Testis (tissue), 3 donors: ENCODE results near the gene SCP2. TPM values are rescaled to one million over a fixed set of nuclear protein-coding genes. Genes with fewer than 3 reads are reported as not detected.

ENCODE experiments used
- DNase-seq: peaks from one replicate; pipeline ENCODE4 v3.0.0-alpha.2; 2019
- H3K27ac ChIP-seq, 2 donors: fragments of 200-600 bp; sonication (generic); one replicate each; pipeline ENCODE4 v1.5.1; 2019
- H3K27me3 ChIP-seq: fragments of 200-600 bp; sonication (generic); one replicate; pipeline ENCODE4 v1.5.1; 2019
- H3K36me3 ChIP-seq: fragments of 200-600 bp; sonication (generic); one replicate; pipeline ENCODE4 v1.5.1; 2017; ENCODE audit warnings: low read depth; ENCODE audit errors: missing control alignments
- H3K4me1 ChIP-seq: fragments of 200-600 bp; sonication (generic); one replicate; pipeline ENCODE4 v1.5.1; 2019
- H3K4me3 ChIP-seq, 2 donors: fragments of 200-600 bp; sonication (generic); one replicate each; pipeline ENCODE4 v1.5.1; 2017 to 2019
- H3K9me3 ChIP-seq: fragments of 200-600 bp; sonication (generic); one replicate; pipeline ENCODE4 v1.5.1; 2017
- POLR2A ChIP-seq: fragments of 450-650 bp; IDR thresholded peaks from one replicate; pipeline ENCODE4 v1.6.1; 2017; ENCODE audit warnings: antibody characterized with exemption, mild to moderate bottlenecking, moderate library complexity
- WGBS, 2 donors: methylation state at CpG; one replicate each; pipeline ENCODE4 v1.1.5; 2018; 5-methylcytosine and 5-hydroxymethylcytosine counted together
- intact Hi-C: fragments of 100-400 bp; cut with DNase I; formaldehyde crosslinking; loops from one replicate; pipeline ENCODE4 v1.15.1; 2023; ENCODE audit warnings: low total_unique reads
- polyA plus RNA-seq: library from polyadenylated mRNA; stranded (reverse); fragments of 350-450 nt; fragmentation: Illumina TruSeq; extraction: RNeasy Lipid Tissue Mini Kit (QIAGEN cat#74804); gene quantifications from one replicate; pipeline ENCODE4 v1.2.3, GENCODE V29; 2014; ENCODE audit warnings: low read depth, low replicate concordance; ENCODE audit not compliant: insufficient read depth
- total RNA-seq, 2 donors: library from RNA; depleted of rRNA; stranded (reverse); fragments of >200 nt; gene quantifications; one replicate each; pipeline ENCODE4 v1.2.3, GENCODE V29; 2016
- TF ChIP-seq, protein P1 (sequence below), 3 experiments: fragments of 450-650 bp in 2 of 3; fragments of 200-600 bp in 1 of 3; sonication (generic) in 1 of 3; IDR thresholded peaks; one replicate each; pipeline ENCODE4 v1.5.1; 2016 to 2019; ENCODE audit warnings: antibody characterized with exemption in 3 of 3, mild to moderate bottlenecking in 2 of 3, moderate library complexity in 1 of 3

Gene SCP2
- total and polyA plus RNA-seq, 3 donors from 2014 or later: 102 to 108 (median 103) TPM

DNA sequence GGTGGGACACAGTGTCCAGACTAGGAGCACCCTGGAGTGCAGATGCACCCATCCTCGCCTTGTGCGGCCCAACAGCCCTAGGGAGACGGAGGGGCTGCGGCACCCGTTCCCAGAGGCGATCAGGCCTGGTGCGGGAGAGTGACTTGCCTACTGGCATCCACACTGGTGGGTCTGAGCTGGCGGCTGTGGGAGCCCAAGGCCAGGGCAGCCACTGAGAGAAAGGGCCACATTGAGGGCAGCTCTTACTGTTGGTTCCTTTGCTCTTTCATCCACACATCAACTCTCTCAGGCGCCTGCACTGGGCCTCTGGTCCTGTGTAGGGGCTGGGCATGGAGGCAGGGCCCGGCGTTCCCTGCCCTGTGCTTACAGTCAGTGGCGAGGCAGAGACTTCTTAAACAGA is 143.5 kb downstream of the SCP2 start:
- DNase-seq: no peak
- no peaks in the 10 kb centered on the region for H3K27me3 ChIP-seq
- WGBS, 2 donors: 95 to 98% methylated on average over 10 to 12 of the region's 12 CpGs
- peaks cover 15% of the 10 kb centered on the region for H3K4me1 ChIP-seq
- intact Hi-C loops: no loop called here
- no peak overlapping the region for H3K4me3 ChIP-seq
- H3K27ac ChIP-seq: no peak overlapping the region
- no peaks in the 10 kb centered on the region for H3K36me3 ChIP-seq
- H3K9me3 ChIP-seq: no peaks in the 10 kb centered on the region
- no peak for TF ChIP-seq POLR2A
- TF ChIP-seq, protein P1, sequence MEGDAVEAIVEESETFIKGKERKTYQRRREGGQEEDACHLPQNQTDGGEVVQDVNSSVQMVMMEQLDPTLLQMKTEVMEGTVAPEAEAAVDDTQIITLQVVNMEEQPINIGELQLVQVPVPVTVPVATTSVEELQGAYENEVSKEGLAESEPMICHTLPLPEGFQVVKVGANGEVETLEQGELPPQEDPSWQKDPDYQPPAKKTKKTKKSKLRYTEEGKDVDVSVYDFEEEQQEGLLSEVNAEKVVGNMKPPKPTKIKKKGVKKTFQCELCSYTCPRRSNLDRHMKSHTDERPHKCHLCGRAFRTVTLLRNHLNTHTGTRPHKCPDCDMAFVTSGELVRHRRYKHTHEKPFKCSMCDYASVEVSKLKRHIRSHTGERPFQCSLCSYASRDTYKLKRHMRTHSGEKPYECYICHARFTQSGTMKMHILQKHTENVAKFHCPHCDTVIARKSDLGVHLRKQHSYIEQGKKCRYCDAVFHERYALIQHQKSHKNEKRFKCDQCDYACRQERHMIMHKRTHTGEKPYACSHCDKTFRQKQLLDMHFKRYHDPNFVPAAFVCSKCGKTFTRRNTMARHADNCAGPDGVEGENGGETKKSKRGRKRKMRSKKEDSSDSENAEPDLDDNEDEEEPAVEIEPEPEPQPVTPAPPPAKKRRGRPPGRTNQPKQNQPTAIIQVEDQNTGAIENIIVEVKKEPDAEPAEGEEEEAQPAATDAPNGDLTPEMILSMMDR (IDR thresholded peaks at IDR 0.05): no peak

DNA sequence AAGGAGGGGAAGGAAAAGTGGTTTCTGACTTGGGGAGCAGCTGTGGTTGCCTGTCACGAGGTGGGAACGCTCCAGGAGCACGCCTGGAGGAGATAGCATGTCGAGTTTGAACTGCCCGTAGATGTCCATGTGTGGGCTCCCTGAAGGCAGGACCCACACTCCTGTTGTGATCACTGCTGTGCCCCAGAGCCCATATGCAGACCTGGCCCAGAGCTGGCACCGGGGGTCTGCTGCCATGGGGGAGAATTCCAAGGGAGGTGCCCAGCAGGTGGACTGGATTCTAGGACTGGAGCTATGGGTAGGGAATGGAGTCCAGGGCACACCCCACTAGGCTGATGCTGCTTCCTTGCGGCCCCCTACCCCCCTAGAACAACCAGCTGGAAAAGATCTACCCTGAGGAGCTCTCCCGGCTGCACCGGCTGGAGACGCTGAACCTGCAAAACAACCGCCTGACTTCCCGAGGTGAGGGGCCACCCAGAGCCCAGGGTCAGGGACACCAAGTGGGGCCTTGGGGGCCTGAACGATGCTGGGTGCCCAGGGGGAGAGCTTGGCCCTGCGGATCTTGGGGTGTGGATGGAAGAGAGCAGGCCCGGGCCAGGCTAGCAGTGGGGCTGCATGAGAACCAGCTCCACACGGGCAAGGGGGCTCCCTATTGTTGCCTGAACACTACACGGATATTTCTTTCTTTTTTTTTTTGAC is 144.2 kb downstream of the SCP2 start:
- 76 to 86% methylated on average over 8 to 16 of the region's 17 CpGs for WGBS, 2 donors
- Histone ChIP-seq H3K27me3 (no peaks in the 10 kb centered on the region), H3K4me1 (peaks cover 15% of the 10 kb centered on the region), H3K27ac (no peak overlapping the region), H3K4me3 (no peak overlapping the region), H3K36me3 (no peaks in the 10 kb centered on the region), H3K9me3 (no peaks in the 10 kb centered on the region)
- DNase-seq: no peak
- TF ChIP-seq POLR2A: no peak
- TF ChIP-seq, protein P1 (IDR thresholded peaks at IDR 0.05): no peak
- intact Hi-C loops: no loop called here

DNA sequence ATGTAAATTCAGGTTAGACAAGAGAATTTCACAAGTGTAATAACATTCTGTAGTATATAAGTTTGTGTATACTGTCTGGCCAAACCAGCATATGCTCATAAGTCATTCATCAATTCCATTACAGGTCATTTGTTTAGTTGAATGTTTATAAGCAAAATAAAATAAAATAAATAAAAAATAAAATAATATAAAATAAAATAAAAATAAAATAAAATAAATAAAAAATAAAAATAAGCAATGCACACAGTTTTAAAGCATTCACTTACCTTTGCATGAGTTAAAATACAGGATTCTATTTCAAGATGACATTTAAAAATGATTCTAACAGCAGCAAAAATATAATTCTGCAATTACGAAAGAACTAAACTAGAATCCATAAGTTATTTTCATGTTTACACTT is 144.8 kb downstream of the SCP2 start:
- TF ChIP-seq, protein P1 (IDR thresholded peaks at IDR 0.05): no peak
- TF ChIP-seq POLR2A: no peak
- intact Hi-C loops: no loop called here
- Histone ChIP-seq H3K4me1 (peaks cover 15% of the 10 kb centered on the region), H3K36me3 (no peaks in the 10 kb centered on the region), H3K9me3 (no peaks in the 10 kb centered on the region), H3K4me3 (no peak overlapping the region), H3K27me3 (no peaks in the 10 kb centered on the region), H3K27ac (no peak overlapping the region)
- no peak for DNase-seq
- WGBS, 2 donors: 90 to 99% methylated on average over 1 of the region's 1 CpG

DNA sequence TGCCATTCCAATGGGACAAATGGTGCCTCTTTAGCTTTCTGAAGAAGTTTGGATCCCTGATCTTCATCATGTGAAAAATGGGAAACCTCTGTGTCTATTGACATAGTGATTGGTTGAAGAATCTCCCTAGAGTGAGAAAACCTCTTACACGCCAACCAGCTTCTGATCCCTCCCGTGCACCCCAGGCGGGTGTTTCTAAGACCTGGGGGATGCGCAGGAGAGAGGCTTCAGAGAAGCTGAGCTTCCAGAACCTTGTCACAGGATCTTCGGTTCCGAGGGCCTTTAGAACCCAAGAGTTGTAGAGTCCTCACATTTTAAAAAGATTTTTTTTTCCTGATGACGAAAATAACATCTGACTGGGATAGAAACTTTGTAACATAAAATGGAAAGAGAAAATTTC is 146.2 kb downstream of the SCP2 start:
- Histone ChIP-seq H3K27ac (peak overlapping the region; percentile 68 to 72), H3K9me3 (no peaks in the 10 kb centered on the region), H3K27me3 (no peaks in the 10 kb centered on the region), H3K36me3 (no peaks in the 10 kb centered on the region), H3K4me1 (peaks cover 15% of the 10 kb centered on the region), H3K4me3 (no peak overlapping the region)
- intact Hi-C loops: no loop called here
- no peak for TF ChIP-seq POLR2A
- TF ChIP-seq, protein P1 (IDR thresholded peaks at IDR 0.05): no peak
- WGBS, 2 donors: 69 to 73% methylated on average over 7 of the region's 7 CpGs
- DNase-seq: no peak

DNA sequence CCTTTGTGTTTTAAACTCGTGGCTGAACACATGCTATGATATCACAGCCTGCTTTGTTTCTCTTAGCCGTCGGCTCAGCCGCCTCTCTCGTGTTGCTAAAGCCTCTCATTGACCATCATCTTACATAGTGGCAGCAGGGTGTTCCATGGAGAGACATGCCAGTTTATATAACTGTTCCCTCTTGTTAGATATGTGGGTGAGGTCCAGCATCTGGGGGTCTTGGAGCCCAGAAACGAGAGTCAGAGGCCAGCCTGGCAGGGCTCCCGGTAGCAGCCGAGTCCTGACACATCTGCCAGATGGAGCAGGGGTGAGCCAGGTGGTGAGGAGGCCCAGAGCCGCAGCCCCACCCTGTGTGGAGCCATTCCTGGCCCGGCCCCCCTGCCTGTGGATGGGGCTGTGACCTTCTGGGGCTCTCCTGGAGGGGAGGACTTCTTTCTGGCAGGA is 146.8 kb downstream of the SCP2 start:
- no peaks in the 10 kb centered on the region for H3K36me3 ChIP-seq

More for the DNA sequence above, 146.8 kb downstream of the SCP2 start:
- H3K4me3 ChIP-seq: no peak overlapping the region
- intact Hi-C loops: no loop called here
- H3K9me3 ChIP-seq: no peaks in the 10 kb centered on the region
- H3K27me3 ChIP-seq: no peaks in the 10 kb centered on the region
- H3K27ac ChIP-seq: peak overlapping the region; percentile 68 to 72
- TF ChIP-seq, protein P1 (IDR thresholded peaks at IDR 0.05): no peak
- TF ChIP-seq POLR2A: no peak
- peak; percentile 73 for DNase-seq
- peaks cover 15% of the 10 kb centered on the region for H3K4me1 ChIP-seq
- WGBS, 2 donors: 36 to 39% methylated on average over 5 to 10 of the region's 10 CpGs
